Neural progenitor cell (in vitro differentiated cells): ENCODE data around the gene EIF2AK3. TPM values are rescaled to one million over a fixed set of nuclear protein-coding genes. Genes with fewer than 3 reads are reported as not detected.

ENCODE experiments used
- DNase-seq: peaks from one replicate; pipeline ENCODE4 v3.0.0-alpha.2; 2016; ENCODE audit warnings: low spot score
- H2AFZ ChIP-seq: fragments of 200-600 bp; sonication (generic); replicated peaks from 2 replicates; pipeline ENCODE4 v1.6.1; 2016; ENCODE audit warnings: antibody characterized with exemption
- H3F3A ChIP-seq: fragments of 200-600 bp; sonication (generic); 2 replicates; pipeline ENCODE4 v1.6.1; 2016; ENCODE audit warnings: antibody characterized with exemption, low read depth
- H3K27ac ChIP-seq: fragments of 200-600 bp; sonication (generic); 2 replicates; pipeline ENCODE4 v1.5.1; 2016; ENCODE audit warnings: mild to moderate bottlenecking
- H3K27me3 ChIP-seq: fragments of 200-600 bp; sonication (generic); 2 replicates; pipeline ENCODE4 v1.6.1; 2016; ENCODE audit warnings: mild to moderate bottlenecking, moderate library complexity
- H3K36me3 ChIP-seq: fragments of 200-600 bp; sonication (generic); 2 replicates; pipeline ENCODE4 v1.5.1; 2016
- H3K4me1 ChIP-seq: fragments of 200-600 bp; sonication (generic); 2 replicates; pipeline ENCODE4 v1.6.1; 2016; ENCODE audit warnings: mixed run types
- H3K4me2 ChIP-seq: fragments of 200-600 bp; sonication (generic); 2 replicates; pipeline ENCODE4 v1.6.1; 2016
- H3K4me3 ChIP-seq: fragments of 200-600 bp; sonication (generic); 2 replicates; pipeline ENCODE4 v1.5.1; 2016
- H3K79me2 ChIP-seq: fragments of 200-600 bp; sonication (generic); 2 replicates; pipeline ENCODE4 v1.6.1; 2016; ENCODE audit warnings: low read depth
- H3K9ac ChIP-seq: fragments of 200-600 bp; sonication (generic); 2 replicates; pipeline ENCODE4 v1.6.1; 2016
- H3K9me3 ChIP-seq: fragments of 200-600 bp; sonication (generic); 2 replicates; pipeline ENCODE4 v1.5.1; 2016; ENCODE audit warnings: low read depth
- H4K20me1 ChIP-seq: fragments of 200-600 bp; sonication (generic); 2 replicates; pipeline ENCODE4 v1.6.1; 2016; ENCODE audit warnings: low read depth
- H3K27ac Mint-ChIP-seq: 3 replicates; pipeline ENCODE4 v1.8.0; 2021; ENCODE audit warnings: mixed read lengths
- H3K27me3 Mint-ChIP-seq: 2 replicates; pipeline ENCODE4 v1.8.0; 2022; ENCODE audit warnings: low read depth, mild to moderate bottlenecking, inconsistent platforms, moderate library complexity, mixed read lengths; ENCODE audit not compliant: insufficient read depth
- H3K36me3 Mint-ChIP-seq: 3 replicates; pipeline ENCODE4 v1.8.0; 2021; ENCODE audit warnings: mixed read lengths
- H3K4me1 Mint-ChIP-seq: 3 replicates; pipeline ENCODE4 v1.8.0; 2021; ENCODE audit warnings: mixed read lengths
- H3K4me3 Mint-ChIP-seq: 3 replicates; pipeline ENCODE4 v1.8.0; 2021; ENCODE audit warnings: mild to moderate bottlenecking, moderate library complexity, mixed read lengths
- H3K9me3 Mint-ChIP-seq: 3 replicates; pipeline ENCODE4 v1.8.0; 2020; ENCODE audit warnings: mixed read lengths
- CTCF ChIP-seq: fragments of 200-600 bp; sonication (generic); IDR thresholded peaks from 2 replicates; pipeline ENCODE4 v1.5.1; 2017; ENCODE audit warnings: antibody characterized with exemption, mild to moderate bottlenecking
- EZH2 ChIP-seq: fragments of 200-600 bp; sonication (generic); IDR thresholded peaks from 2 replicates; pipeline ENCODE4 v1.6.1; 2017; ENCODE audit warnings: antibody characterized with exemption, mild to moderate bottlenecking, moderate library complexity
- EZH2phosphoT487 ChIP-seq: fragments of 200-600 bp; sonication (generic); IDR thresholded peaks from 2 replicates; pipeline ENCODE4 v1.6.1; 2017; ENCODE audit warnings: antibody characterized with exemption
- total RNA-seq: library from RNA; depleted of rRNA; stranded (reverse); fragments of >200 nt; gene quantifications from 2 replicates; pipeline ENCODE4 v1.2.3, GENCODE V29; 2015; ENCODE audit warnings: low replicate concordance

Gene EIF2AK3
- total RNA-seq, 1 donor from 2014 or later: 21.6 TPM

- Mint-ChIP-seq H3K4me1 (no peaks in the 10 kb centered on the region), H3K4me3 (no peak overlapping the region), H3K27me3 (peaks cover 6% of the 10 kb centered on the region), H3K27ac (no peak overlapping the region), H3K9me3 (peaks cover 7% of the 10 kb centered on the region), H3K36me3 (no peaks in the 10 kb centered on the region)
- no peaks in the 10 kb centered on the region for H3K36me3 ChIP-seq
- no peaks in the 10 kb centered on the region for H3K79me2 ChIP-seq
- peak overlapping the region; percentile 65 for H2AFZ ChIP-seq
- H3K9me3 ChIP-seq: no peaks in the 10 kb centered on the region
- H3K4me2 ChIP-seq: peak overlapping the region; percentile 3
- no peak overlapping the region for H3K4me3 ChIP-seq
- peaks cover 7% of the 10 kb centered on the region for H3K4me1 ChIP-seq
- no peak overlapping the region for H3K9ac ChIP-seq
- H3K27me3 ChIP-seq: no peaks in the 10 kb centered on the region
- no peaks in the 10 kb centered on the region for H4K20me1 ChIP-seq
- H3F3A ChIP-seq: no peaks in the 10 kb centered on the region
- no peak for DNase-seq
- no peak overlapping the region for H3K27ac ChIP-seq
- TF ChIP-seq EZH2phosphoT487: no peak
- no peak for TF ChIP-seq CTCF
- TF ChIP-seq EZH2: no peak
Measured at GRCh38 chr2:88638123-88638650, 10.9 kb upstream of the EIF2AK3 start.

- Histone ChIP-seq H3K4me3 (no peak overlapping the region), H3K27me3 (no peaks in the 10 kb centered on the region), H3F3A (no peaks in the 10 kb centered on the region), H2AFZ (no peak overlapping the region), H3K36me3 (no peaks in the 10 kb centered on the region), H3K9ac (no peak overlapping the region), H4K20me1 (no peaks in the 10 kb centered on the region), H3K4me2 (no peak overlapping the region), H3K4me1 (peaks cover 7% of the 10 kb centered on the region), H3K27ac (no peak overlapping the region), H3K9me3 (no peaks in the 10 kb centered on the region), H3K79me2 (no peaks in the 10 kb centered on the region)
- H3K4me1 Mint-ChIP-seq: no peaks in the 10 kb centered on the region
- no peak for DNase-seq
- peaks cover 4% of the 10 kb centered on the region for H3K27me3 Mint-ChIP-seq
- H3K4me3 Mint-ChIP-seq: no peak overlapping the region
- H3K9me3 Mint-ChIP-seq: peaks cover 7% of the 10 kb centered on the region
- H3K27ac Mint-ChIP-seq: no peak overlapping the region
- H3K36me3 Mint-ChIP-seq: no peaks in the 10 kb centered on the region
- TF ChIP-seq CTCF (no peak), EZH2phosphoT487 (no peak), EZH2 (no peak)
Measured at GRCh38 chr2:88637464-88637863, 10.2 kb upstream of the EIF2AK3 start.

- Histone ChIP-seq H3K9me3 (no peaks in the 10 kb centered on the region), H2AFZ (no peak overlapping the region)
Measured at GRCh38 chr2:88636026-88636425, 8.8 kb upstream of the EIF2AK3 start.

More at GRCh38 chr2:88636026-88636425, 8.8 kb upstream of the EIF2AK3 start:
- Mint-ChIP-seq H3K27ac (no peak overlapping the region), H3K27me3 (no peaks in the 10 kb centered on the region), H3K9me3 (peaks cover 7% of the 10 kb centered on the region), H3K4me3 (no peak overlapping the region), H3K4me1 (no peaks in the 10 kb centered on the region), H3K36me3 (no peaks in the 10 kb centered on the region)
- H3K36me3 ChIP-seq: no peaks in the 10 kb centered on the region
- no peak for DNase-seq
- H4K20me1 ChIP-seq: no peaks in the 10 kb centered on the region
- TF ChIP-seq CTCF (no peak), EZH2phosphoT487 (no peak), EZH2 (no peak)
- no peak overlapping the region for H3K9ac ChIP-seq
- no peaks in the 10 kb centered on the region for H3F3A ChIP-seq
- no peaks in the 10 kb centered on the region for H3K79me2 ChIP-seq
- no peak overlapping the region for H3K4me2 ChIP-seq
- H3K27ac ChIP-seq: no peak overlapping the region
- peaks cover 7% of the 10 kb centered on the region for H3K4me1 ChIP-seq
- H3K4me3 ChIP-seq: no peak overlapping the region
- H3K27me3 ChIP-seq: no peaks in the 10 kb centered on the region
